HepG2 (cell line): ENCODE measurements around the gene BBLN. TPM values are rescaled to one million over a fixed set of nuclear protein-coding genes. Genes with fewer than 3 reads are reported as not detected.

Source experiments
- GZF1 ChIP-seq: sonication (generic); formaldehyde crosslinking; IDR thresholded peaks from 2 replicates; pipeline ENCODE4 v1.5.1; 2020; ENCODE audit warnings: mild to moderate bottlenecking, missing genetic modification reagents
- HCFC1 ChIP-seq: fragments of 150-350 bp; IDR thresholded peaks from 2 replicates; pipeline ENCODE4 v1.6.1; 2014; ENCODE audit warnings: low read depth, low read length
- HDAC1 ChIP-seq: sonication (generic); formaldehyde crosslinking; IDR thresholded peaks from 2 replicates; pipeline ENCODE4 v1.5.1; 2020; ENCODE audit warnings: mild to moderate bottlenecking, missing genetic modification reagents
- HNF4G ChIP-seq, 2 experiments: sonication (generic) in 1 of 2; formaldehyde crosslinking in 1 of 2; IDR thresholded peaks; 2 replicates each; pipeline versions ENCODE4 v1.4.0 to v1.6.1; 2011 to 2020; ENCODE audit warnings: borderline replicate concordance in 2 of 2, low read depth in 2 of 2, mild to moderate bottlenecking in 2 of 2, low read length in 1 of 2, missing genetic modification reagents in 1 of 2, moderate library complexity in 1 of 2
- MAF1 ChIP-seq: sonication (generic); formaldehyde crosslinking; IDR thresholded peaks from 2 replicates; pipeline ENCODE4 v1.5.0; 2020; ENCODE audit warnings: missing genetic modification reagents, borderline replicate concordance
- NR2F6 ChIP-seq, 2 experiments: IDR thresholded peaks; 2 replicates each; pipeline ENCODE4 v1.6.1; 2016; ENCODE audit warnings: antibody characterized with exemption in 1 of 2, mild to moderate bottlenecking in 1 of 2
- PRMT3 ChIP-seq: sonication (generic); formaldehyde crosslinking; IDR thresholded peaks from 2 replicates; pipeline ENCODE4 v1.8.1; 2022; ENCODE audit warnings: low read depth, mild to moderate bottlenecking, moderate library complexity, missing genetic modification reagents, borderline replicate concordance
- SP4 ChIP-seq: sonication (generic); formaldehyde crosslinking; IDR thresholded peaks from 2 replicates; pipeline ENCODE4 v1.8.1; 2023; ENCODE audit warnings: mild to moderate bottlenecking, missing genetic modification reagents
- ZKSCAN8 ChIP-seq: IDR thresholded peaks from 2 replicates; pipeline ENCODE4 v1.6.1; 2016; ENCODE audit warnings: borderline replicate concordance, missing genetic modification reagents, missing compliant biosample characterization
- ZNF136 ChIP-seq: sonication (generic); formaldehyde crosslinking; IDR thresholded peaks from 2 replicates; pipeline ENCODE4 v1.8.1; 2022; ENCODE audit warnings: low read depth, mild to moderate bottlenecking, moderate library complexity, missing genetic modification reagents
- ZNF234 ChIP-seq: sonication (generic); formaldehyde crosslinking; conservative IDR thresholded peaks from 2 replicates; pipeline ENCODE4 v1.5.1; 2020; ENCODE audit warnings: mild to moderate bottlenecking, missing genetic modification reagents
- ZNF367 ChIP-seq: sonication (generic); formaldehyde crosslinking; IDR thresholded peaks from 2 replicates; pipeline ENCODE4 v1.4.0; 2020; ENCODE audit warnings: missing genetic modification reagents, borderline replicate concordance
- ZNF382 ChIP-seq: sonication (generic); formaldehyde crosslinking; IDR thresholded peaks from 2 replicates; pipeline ENCODE4 v1.5.0; 2020; ENCODE audit warnings: missing genetic modification reagents, mild to moderate bottlenecking, borderline replicate concordance
- ZNF44 ChIP-seq: sonication (generic); formaldehyde crosslinking; IDR thresholded peaks from 2 replicates; pipeline ENCODE4 v1.5.1; 2020; ENCODE audit warnings: mild to moderate bottlenecking, missing genetic modification reagents
- ZSCAN29 ChIP-seq: sonication (generic); formaldehyde crosslinking; conservative IDR thresholded peaks from 2 replicates; pipeline ENCODE4 v1.4.0; 2020; ENCODE audit warnings: mild to moderate bottlenecking, missing genetic modification reagents
- ZSCAN30 ChIP-seq: sonication (generic); formaldehyde crosslinking; IDR thresholded peaks from 2 replicates; pipeline ENCODE4 v1.5.0; 2020; ENCODE audit warnings: mild to moderate bottlenecking, missing genetic modification reagents
- polyA plus RNA-seq, 8 experiments: library from polyadenylated mRNA; depleted of rRNA in 3 of 8; stranded (reverse) in 7 of 8; unstranded in 1 of 8; fragments of >200 nt; fragmentation: Illumina TruSeq in 4 of 8; extraction: Trizol in 4 of 8; gene quantifications; 2 replicates each; pipeline versions ENCODE4 v1.2.1 to v1.2.3, GENCODE V29; 2011 to 2016; ENCODE audit warnings: low read depth in 4 of 8, missing spikeins in 1 of 8, mixed read lengths in 1 of 8; ENCODE audit not compliant: insufficient read depth in 1 of 8
- total RNA-seq, 5 experiments: library from RNA; depleted of rRNA; stranded (reverse); fragments of >200 nt; fragmentation: Illumina TruSeq; extraction: Trizol; gene quantifications; 2 replicates each; pipeline ENCODE4 v1.2.3, GENCODE V29; 2016; ENCODE audit warnings: low read depth in 1 of 5
- TF ChIP-seq, protein P1 (sequence below): sonication (generic); formaldehyde crosslinking; IDR thresholded peaks from 2 replicates; pipeline ENCODE4 v1.4.0; 2020; ENCODE audit warnings: missing genetic modification reagents
- TF ChIP-seq, protein P2 (sequence below): sonication (generic); formaldehyde crosslinking; IDR thresholded peaks from 2 replicates; pipeline ENCODE4 v1.8.0; 2022; ENCODE audit warnings: missing genetic modification reagents, mild to moderate bottlenecking, inconsistent platforms, borderline replicate concordance
- TF ChIP-seq, protein P3 (sequence below): sonication (generic); formaldehyde crosslinking; IDR thresholded peaks from 2 replicates; pipeline ENCODE4 v1.4.0; 2020; ENCODE audit warnings: missing genetic modification reagents
- TF ChIP-seq, protein P4 (sequence below): sonication (generic); formaldehyde crosslinking; IDR thresholded peaks from 2 replicates; pipeline ENCODE4 v1.5.0; 2020; ENCODE audit warnings: mild to moderate bottlenecking, low read depth, missing genetic modification reagents, borderline replicate concordance
- TF ChIP-seq, protein P5 (sequence below): sonication (generic); formaldehyde crosslinking; IDR thresholded peaks from 2 replicates; pipeline ENCODE4 v1.4.0; 2020; ENCODE audit warnings: missing genetic modification reagents; ENCODE audit errors: not compliant biosample characterization

BBLN gene
- total and polyA plus RNA-seq, 2 of the 13 experiments (the other 11 are each of a cell fraction or from before 2014, with no cell fraction given) = 27.6 to 33.1 TPM

DNA sequence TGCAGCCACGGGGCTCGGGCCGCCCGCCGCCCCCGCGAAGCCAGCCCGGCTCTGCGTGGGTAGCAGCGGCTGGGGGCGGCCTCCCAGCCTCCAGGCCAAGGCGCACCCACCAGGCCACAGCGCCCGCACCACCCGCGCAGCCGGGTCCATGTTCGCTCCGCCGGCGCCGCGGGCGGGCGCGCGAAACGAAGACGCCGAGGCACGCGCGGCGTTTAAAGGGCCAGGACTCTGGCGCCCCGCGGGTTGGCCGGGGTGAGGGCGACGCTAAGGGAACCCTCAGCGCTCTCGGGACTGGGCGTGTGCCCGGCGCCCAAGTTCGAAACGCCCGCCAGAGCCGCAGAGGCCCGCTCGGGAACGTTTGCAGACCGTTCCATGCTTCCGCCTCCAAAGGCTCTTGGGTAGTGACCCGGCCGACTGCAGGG lies 32.5 kb upstream of the BBLN start, which contains the start of gene PTGES2 (continued):
- TF ChIP-seq, protein P1, sequence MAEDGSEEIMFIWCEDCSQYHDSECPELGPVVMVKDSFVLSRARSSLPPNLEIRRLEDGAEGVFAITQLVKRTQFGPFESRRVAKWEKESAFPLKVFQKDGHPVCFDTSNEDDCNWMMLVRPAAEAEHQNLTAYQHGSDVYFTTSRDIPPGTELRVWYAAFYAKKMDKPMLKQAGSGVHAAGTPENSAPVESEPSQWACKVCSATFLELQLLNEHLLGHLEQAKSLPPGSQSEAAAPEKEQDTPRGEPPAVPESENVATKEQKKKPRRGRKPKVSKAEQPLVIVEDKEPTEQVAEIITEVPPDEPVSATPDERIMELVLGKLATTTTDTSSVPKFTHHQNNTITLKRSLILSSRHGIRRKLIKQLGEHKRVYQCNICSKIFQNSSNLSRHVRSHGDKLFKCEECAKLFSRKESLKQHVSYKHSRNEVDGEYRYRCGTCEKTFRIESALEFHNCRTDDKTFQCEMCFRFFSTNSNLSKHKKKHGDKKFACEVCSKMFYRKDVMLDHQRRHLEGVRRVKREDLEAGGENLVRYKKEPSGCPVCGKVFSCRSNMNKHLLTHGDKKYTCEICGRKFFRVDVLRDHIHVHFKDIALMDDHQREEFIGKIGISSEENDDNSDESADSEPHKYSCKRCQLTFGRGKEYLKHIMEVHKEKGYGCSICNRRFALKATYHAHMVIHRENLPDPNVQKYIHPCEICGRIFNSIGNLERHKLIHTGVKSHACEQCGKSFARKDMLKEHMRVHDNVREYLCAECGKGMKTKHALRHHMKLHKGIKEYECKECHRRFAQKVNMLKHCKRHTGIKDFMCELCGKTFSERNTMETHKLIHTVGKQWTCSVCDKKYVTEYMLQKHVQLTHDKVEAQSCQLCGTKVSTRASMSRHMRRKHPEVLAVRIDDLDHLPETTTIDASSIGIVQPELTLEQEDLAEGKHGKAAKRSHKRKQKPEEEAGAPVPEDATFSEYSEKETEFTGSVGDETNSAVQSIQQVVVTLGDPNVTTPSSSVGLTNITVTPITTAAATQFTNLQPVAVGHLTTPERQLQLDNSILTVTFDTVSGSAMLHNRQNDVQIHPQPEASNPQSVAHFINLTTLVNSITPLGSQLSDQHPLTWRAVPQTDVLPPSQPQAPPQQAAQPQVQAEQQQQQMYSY (CRISPR knock-in tag) = no peak
- TF ChIP-seq GZF1 (CRISPR knock-in tag) = no peak
- TF ChIP-seq SP4 (CRISPR knock-in tag) = no peak
- TF ChIP-seq ZNF44 = no peak
- TF ChIP-seq PRMT3 (CRISPR knock-in tag) = no peak
- TF ChIP-seq, protein P2, sequence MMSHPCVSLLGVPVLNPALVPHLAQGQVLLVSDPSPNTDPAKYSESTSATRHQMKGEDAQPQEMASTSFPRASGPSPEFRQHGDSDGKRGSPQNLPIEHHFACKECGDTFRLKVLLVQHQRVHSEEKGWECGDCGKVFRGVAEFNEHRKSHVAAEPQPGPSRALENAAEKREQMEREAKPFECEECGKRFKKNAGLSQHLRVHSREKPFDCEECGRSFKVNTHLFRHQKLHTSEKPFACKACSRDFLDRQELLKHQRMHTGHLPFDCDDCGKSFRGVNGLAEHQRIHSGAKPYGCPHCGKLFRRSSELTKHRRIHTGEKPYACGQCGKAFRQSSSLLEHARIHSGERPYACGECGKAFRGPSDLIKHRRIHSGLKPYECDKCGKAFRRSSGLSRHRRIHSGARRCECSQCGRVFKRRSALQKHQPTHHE = no peak
- TF ChIP-seq, protein P3, sequence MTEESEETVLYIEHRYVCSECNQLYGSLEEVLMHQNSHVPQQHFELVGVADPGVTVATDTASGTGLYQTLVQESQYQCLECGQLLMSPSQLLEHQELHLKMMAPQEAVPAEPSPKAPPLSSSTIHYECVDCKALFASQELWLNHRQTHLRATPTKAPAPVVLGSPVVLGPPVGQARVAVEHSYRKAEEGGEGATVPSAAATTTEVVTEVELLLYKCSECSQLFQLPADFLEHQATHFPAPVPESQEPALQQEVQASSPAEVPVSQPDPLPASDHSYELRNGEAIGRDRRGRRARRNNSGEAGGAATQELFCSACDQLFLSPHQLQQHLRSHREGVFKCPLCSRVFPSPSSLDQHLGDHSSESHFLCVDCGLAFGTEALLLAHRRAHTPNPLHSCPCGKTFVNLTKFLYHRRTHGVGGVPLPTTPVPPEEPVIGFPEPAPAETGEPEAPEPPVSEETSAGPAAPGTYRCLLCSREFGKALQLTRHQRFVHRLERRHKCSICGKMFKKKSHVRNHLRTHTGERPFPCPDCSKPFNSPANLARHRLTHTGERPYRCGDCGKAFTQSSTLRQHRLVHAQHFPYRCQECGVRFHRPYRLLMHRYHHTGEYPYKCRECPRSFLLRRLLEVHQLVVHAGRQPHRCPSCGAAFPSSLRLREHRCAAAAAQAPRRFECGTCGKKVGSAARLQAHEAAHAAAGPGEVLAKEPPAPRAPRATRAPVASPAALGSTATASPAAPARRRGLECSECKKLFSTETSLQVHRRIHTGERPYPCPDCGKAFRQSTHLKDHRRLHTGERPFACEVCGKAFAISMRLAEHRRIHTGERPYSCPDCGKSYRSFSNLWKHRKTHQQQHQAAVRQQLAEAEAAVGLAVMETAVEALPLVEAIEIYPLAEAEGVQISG = peak; percentile 57; the same call in 1 of the 2 replicates
- TF ChIP-seq ZSCAN30 (CRISPR knock-in tag) = no peak
- TF ChIP-seq, protein P4, sequence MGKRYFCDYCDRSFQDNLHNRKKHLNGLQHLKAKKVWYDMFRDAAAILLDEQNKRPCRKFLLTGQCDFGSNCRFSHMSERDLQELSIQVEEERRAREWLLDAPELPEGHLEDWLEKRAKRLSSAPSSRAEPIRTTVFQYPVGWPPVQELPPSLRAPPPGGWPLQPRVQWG (CRISPR knock-in tag) = no peak
- TF ChIP-seq ZNF136 = no peak
- no peak for TF ChIP-seq ZKSCAN8 (CRISPR knock-in tag)
- TF ChIP-seq NR2F6 (IDR thresholded peaks at IDR 0.05) = no peak
- no peak for TF ChIP-seq NR2F6 (CRISPR knock-in tag; IDR thresholded peaks at IDR 0.05)
- TF ChIP-seq ZNF382 (CRISPR knock-in tag) = no peak
- peak; percentile 94; the same call in 1 of the 2 replicates for TF ChIP-seq ZNF367 (CRISPR knock-in tag)
- peak; percentile 35 for TF ChIP-seq HDAC1 (CRISPR knock-in tag)
- no peak for TF ChIP-seq HCFC1
- TF ChIP-seq HNF4G (IDR thresholded peaks at IDR 0.05; ENCODE audit: borderline replicate concordance, low read depth, low read length) = no peak; the same call in 1 of the 2 replicates
- no peak for TF ChIP-seq HNF4G (CRISPR knock-in tag; IDR thresholded peaks at IDR 0.05; ENCODE audit: borderline replicate concordance, low read depth)
- TF ChIP-seq MAF1 = no peak
- no peak for TF ChIP-seq ZSCAN29 (CRISPR knock-in tag)
- no peak for TF ChIP-seq ZNF234 (CRISPR knock-in tag)
- TF ChIP-seq, protein P5, sequence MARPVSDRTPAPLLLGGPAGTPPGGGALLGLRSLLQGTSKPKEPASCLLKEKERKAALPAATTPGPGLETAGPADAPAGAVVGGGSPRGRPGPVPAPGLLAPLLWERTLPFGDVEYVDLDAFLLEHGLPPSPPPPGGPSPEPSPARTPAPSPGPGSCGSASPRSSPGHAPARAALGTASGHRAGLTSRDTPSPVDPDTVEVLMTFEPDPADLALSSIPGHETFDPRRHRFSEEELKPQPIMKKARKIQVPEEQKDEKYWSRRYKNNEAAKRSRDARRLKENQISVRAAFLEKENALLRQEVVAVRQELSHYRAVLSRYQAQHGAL (CRISPR knock-in tag) = no peak
